Mucosa of descending colon (tissue), 3 donors: ENCODE data around the gene CLEC3A. TPM values are rescaled to one million over a fixed set of nuclear protein-coding genes. Genes with fewer than 3 reads are reported as not detected.
"Not testable (repeated sequence)": the region's sequence is repeated elsewhere in the genome, so short reads cannot be mapped to it uniquely, and the experiment has no call there.

ENCODE experiments used
- ATAC-seq: fragments of 200-7000 bp; cut with Tn5 transposase; one replicate; pipeline ENCODE4 v1.9.1; 2020; ENCODE audit warnings: mild to moderate bottlenecking, moderate library complexity
- DNase-seq, 3 donors: peaks; one replicate each; pipeline ENCODE4 v3.0.0-alpha.2; 2020
- H3K36me3 ChIP-seq: fragments of 200-600 bp; one replicate; pipeline ENCODE4 v1.8.0; 2021; ENCODE audit warnings: low read depth, mild to moderate bottlenecking
- H3K4me1 ChIP-seq: fragments of 200-600 bp; one replicate; pipeline ENCODE4 v1.8.0; 2021; ENCODE audit warnings: low read depth, mild to moderate bottlenecking
- H3K4me3 ChIP-seq: fragments of 200-600 bp; one replicate; pipeline ENCODE4 v1.8.0; 2021; ENCODE audit warnings: mild to moderate bottlenecking
- H3K9me3 ChIP-seq: fragments of 200-600 bp; one replicate; pipeline ENCODE4 v1.8.0; 2021; ENCODE audit warnings: mild to moderate bottlenecking
- intact Hi-C, 2 donors: fragments of 100-400 bp; cut with DNase I in 1 of 2; cut with micrococcal nuclease in 1 of 2; formaldehyde crosslinking; loops; one replicate each; pipeline versions ENCODE4 v1.11.0 to v1.11.1; 2022; cut with DNase I, micrococcal nuclease
- total RNA-seq, 3 donors: library from RNA; stranded (reverse); fragmentation: NEBNext Ultra II Directional in 2 of 3; extraction: Animal tissue kit (Norgen Biotek cat#: 25700) in 2 of 3; gene quantifications; one replicate each; pipeline versions ENCODE4 v1.2.1 to v1.2.4, GENCODE V29; 2021 to 2023
- TF ChIP-seq, protein P1 (sequence below): fragments of 200-600 bp; IDR thresholded peaks from one replicate; pipeline ENCODE4 v1.8.0; 2022; ENCODE audit warnings: antibody characterized with exemption, mild to moderate bottlenecking
- donor health status: DM: no; HTN: no; CAD: no; lungs with moderate emphysema.
- donor health status: DM: no; HTN: no; CAD: no.
- donor health status: DM: no; HTN: yes; CAD: no.

Gene CLEC3A
- total RNA-seq, 3 donors from 2014 or later, result not detected

DNA sequence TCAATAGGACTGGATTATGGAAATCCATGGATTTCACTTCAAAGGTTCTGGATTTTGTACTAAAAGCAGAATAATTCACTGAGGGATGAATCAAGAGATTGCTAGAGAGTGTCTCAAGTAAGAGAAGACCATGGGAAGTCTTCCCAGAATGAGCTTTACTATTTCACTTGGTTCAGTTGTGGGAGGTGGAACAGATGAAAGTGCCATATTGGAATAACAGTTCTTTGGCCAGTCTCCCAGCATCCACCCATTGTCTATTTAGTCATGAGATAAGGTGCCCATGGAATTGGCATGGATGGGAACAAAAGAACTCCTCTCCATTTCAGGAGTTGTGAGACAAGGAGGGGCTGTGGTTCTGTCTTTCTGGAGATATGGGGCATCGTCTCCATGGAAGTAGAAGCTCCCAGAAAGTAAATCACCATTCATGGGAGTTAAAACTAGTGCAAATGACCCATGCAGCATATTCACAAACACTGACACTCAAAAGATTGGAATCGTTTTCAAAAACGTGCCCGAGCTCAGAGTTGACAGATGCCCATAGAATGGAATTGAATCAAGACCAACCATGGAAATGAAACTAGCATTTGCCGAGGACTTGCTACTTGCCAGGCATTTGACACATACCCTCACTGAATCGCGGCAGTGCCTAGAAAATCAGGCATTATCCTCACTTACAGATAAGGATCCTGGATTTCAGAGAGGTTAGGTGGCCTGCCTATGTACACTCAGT, 36.2 kb upstream of the CLEC3A start:
- intact Hi-C loops, result no loop called here
- ATAC-seq (no peak), DNase-seq (no peak)
- no peaks in the 10 kb centered on the region for H3K4me1 ChIP-seq
- H3K9me3 ChIP-seq, result no peaks in the 10 kb centered on the region
- H3K36me3 ChIP-seq, result no peaks in the 10 kb centered on the region
- H3K4me3 ChIP-seq, result no peak overlapping the region
- TF ChIP-seq, protein P1, sequence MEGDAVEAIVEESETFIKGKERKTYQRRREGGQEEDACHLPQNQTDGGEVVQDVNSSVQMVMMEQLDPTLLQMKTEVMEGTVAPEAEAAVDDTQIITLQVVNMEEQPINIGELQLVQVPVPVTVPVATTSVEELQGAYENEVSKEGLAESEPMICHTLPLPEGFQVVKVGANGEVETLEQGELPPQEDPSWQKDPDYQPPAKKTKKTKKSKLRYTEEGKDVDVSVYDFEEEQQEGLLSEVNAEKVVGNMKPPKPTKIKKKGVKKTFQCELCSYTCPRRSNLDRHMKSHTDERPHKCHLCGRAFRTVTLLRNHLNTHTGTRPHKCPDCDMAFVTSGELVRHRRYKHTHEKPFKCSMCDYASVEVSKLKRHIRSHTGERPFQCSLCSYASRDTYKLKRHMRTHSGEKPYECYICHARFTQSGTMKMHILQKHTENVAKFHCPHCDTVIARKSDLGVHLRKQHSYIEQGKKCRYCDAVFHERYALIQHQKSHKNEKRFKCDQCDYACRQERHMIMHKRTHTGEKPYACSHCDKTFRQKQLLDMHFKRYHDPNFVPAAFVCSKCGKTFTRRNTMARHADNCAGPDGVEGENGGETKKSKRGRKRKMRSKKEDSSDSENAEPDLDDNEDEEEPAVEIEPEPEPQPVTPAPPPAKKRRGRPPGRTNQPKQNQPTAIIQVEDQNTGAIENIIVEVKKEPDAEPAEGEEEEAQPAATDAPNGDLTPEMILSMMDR, result no peak

DNA sequence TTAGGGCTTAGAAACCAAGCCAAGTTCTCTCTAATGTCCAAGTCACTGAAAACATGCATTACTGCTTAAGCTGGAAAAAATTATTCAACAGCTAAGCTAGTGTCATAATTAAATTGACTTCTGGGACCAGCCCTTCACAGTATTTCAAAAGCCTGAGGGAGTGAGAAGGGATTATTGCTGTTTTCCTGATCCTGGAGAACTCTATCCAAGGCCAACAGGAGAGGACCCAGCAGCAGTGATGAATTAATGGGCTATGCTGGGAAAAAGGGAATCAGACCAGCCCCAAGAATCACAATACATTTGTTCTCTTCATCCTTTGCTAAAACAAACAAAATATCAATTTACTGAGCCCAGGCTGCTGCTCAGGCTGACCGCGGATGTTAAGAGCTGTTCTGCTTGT, 34.5 kb upstream of the CLEC3A start:
- Histone ChIP-seq H3K4me1 (no peaks in the 10 kb centered on the region), H3K36me3 (no peaks in the 10 kb centered on the region), H3K9me3 (no peaks in the 10 kb centered on the region), H3K4me3 (no peak overlapping the region)
- intact Hi-C loops, result no loop called here
- DNase-seq, result no peak
- TF ChIP-seq, protein P1, result no peak
- no peak for ATAC-seq

DNA sequence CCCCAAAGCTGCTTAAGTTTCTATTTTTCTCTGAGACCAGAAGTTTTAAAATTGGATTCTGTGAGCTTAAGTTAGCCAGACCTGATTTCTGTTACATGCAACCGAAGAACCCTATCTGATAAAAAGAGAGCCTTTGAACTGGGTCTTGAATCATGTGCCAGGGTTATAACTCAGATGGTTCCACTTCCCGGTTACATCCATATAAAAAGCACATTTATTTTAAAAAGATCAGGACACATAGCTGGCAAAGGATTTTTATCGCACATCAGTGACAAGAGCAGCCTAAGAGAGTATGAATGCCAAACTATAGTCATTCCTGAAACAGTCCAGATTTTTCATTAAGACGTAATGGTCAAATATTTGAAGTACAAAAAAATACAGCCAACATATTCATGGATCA, 32.5 kb upstream of the CLEC3A start:
- Histone ChIP-seq H3K4me3 (no peak overlapping the region), H3K4me1 (no peaks in the 10 kb centered on the region), H3K9me3 (no peaks in the 10 kb centered on the region), H3K36me3 (no peaks in the 10 kb centered on the region)
- DNase-seq, result no peak
- ATAC-seq, result no peak
- TF ChIP-seq, protein P1, result no peak
- intact Hi-C loops, result no loop called here

DNA sequence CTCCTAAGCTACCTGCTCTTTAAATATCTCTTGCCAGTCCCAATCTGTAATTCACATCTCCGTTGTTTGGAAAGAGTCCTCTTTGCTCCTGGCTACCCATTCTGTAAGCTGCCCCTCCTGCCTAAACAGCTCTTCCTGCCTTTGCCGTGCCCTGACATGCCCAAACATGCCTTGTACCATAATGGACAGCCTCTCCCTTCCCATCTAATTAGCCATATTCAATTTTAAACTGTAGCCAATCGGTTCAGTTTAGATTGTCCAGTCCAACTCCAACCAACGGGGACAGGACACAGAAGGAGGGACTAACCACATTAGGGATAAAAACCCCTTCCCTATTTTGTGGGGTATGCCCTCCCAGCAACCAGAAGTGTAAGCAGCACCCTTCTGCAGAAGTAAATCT, 30.6 kb upstream of the CLEC3A start:
- ATAC-seq (no peak), DNase-seq (no peak)
- H3K4me1 ChIP-seq, result no peaks in the 10 kb centered on the region
- H3K9me3 ChIP-seq, result peaks cover 8% of the 10 kb centered on the region
- no peaks in the 10 kb centered on the region for H3K36me3 ChIP-seq
- intact Hi-C loops, result no loop called here
- TF ChIP-seq, protein P1, result no peak
- H3K4me3 ChIP-seq, result no peak overlapping the region

DNA sequence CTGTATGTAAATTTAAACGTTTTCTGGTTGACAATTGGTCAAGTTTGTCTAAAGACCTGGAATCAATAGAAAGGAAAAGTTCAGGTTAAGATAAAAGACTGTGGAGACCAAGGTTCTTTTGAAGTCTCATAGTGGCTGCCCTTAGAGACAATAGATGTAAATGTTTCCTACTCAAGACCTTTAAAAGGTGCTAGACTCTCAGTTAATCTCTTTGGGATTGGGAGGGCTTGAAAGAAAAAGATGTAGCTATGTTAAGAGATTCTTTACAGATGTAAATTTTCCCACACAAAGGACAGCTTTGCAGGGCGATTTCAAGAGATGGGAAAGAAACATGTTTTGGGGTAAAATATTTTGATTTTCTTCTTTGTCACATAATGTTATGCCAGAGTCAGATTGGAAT, 30.0 kb upstream of the CLEC3A start:
- ATAC-seq, DNase-seq, intact Hi-C loops, H3K4me3 ChIP-seq, H3K36me3 ChIP-seq, H3K4me1 ChIP-seq: not testable (repeated sequence)
- peaks cover 10% of the 10 kb centered on the region for H3K9me3 ChIP-seq

DNA sequence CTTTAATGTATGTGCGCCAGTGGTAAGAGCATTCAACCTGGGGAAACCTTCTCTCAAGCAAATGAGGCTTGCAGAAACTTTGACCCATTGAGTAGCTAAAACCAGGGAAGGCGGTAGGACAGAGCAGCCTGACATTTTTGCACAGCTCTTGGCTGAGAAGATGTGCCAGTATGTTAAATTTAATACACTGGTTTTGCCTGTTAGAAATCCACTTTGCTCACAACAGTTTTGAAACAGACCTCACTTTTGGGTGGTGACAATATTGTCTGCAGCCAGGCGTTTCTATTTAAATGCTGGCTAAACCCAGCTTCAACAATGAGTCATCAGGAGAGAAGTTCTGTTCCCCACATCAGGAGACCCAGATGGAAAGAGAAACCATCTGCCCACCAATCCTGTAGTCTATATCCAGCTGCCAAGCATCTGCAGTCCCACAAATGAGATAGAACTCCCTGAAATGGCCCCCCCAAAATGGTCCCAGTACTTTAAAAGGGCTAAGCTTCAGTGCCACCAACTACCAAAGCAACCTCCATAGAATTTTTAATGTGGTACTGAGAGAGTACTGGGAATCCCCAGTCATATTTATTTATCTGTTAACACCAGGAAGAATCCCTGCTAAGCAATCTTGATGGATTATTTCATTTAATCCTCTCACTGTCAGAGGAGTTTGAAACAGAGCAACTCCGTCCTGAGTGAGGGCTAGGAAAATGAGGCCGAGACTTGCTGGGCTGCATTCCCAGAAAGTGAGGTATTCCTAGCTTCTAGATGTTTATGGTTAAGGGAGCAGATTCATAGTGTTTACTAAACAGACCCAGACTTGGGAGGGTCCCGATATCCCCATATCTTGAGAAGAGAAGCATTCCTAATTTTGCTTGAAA, 29.0 kb upstream of the CLEC3A start:
- TF ChIP-seq, protein P1, result no peak
- H3K9me3 ChIP-seq, result peaks cover 10% of the 10 kb centered on the region
- no peaks in the 10 kb centered on the region for H3K36me3 ChIP-seq
- ATAC-seq (peak; percentile 48), DNase-seq (peak in 1 of 3 donors; percentile 11)
- H3K4me1 ChIP-seq, result no peaks in the 10 kb centered on the region
- no peak overlapping the region for H3K4me3 ChIP-seq
- intact Hi-C loops, result no loop called here
